ENCODE results near the gene PHF11.

The PHF11 gene

GRCh38 chr13:49452725-49453457 is 42.9 kb upstream of the PHF11 start:
- Histone ChIP-seq H3K9ac (ENCODE audit: low read depth, low read length, poor library complexity) (no peak overlapping the region), H3K23ac (ENCODE audit: low read depth, low read length, poor library complexity) (no peak overlapping the region), H2BK15ac (ENCODE audit: low read length) (no peak overlapping the region), H4K91ac (ENCODE audit: low read depth, low read length, poor library complexity) (no peak overlapping the region), H3K4ac (ENCODE audit: low read length) (no peak overlapping the region), H2AFZ (ENCODE audit: low read length) (no peak overlapping the region), H3K4me3 (ENCODE audit: low read length in 2 of 2) (no peak overlapping the region), H2BK120ac (ENCODE audit: low read depth, low read length) (no peak overlapping the region), H4K8ac (ENCODE audit: low read depth, low read length) (no peak overlapping the region), H3K18ac (ENCODE audit: low read length) (no peak overlapping the region), H3K79me1 (ENCODE audit: low read depth, low read length) (no peaks in the 10 kb centered on the region), H3K27ac (replicated peaks; ENCODE audit: low read length) (no peak overlapping the region), H2BK5ac (ENCODE audit: low read length) (no peak overlapping the region), H3K36me3 (replicated peaks in 1 of 2; ENCODE audit: control insufficient read depth in 2 of 2, insufficient read depth in 2 of 2, low read length in 2 of 2) (no peaks in the 10 kb centered on the region), H3K27me3 (ENCODE audit: control insufficient read depth in 3 of 3, insufficient read depth in 3 of 3, low read depth in 1 of 3, low read length in 3 of 3) (no peaks in the 10 kb centered on the region), H3K4me2 (ENCODE audit: insufficient read depth, low read length, poor library complexity, severe bottlenecking) (no peak overlapping the region), H2AK5ac (ENCODE audit: low read depth, low read length) (no peak overlapping the region), H3K14ac (ENCODE audit: low read length) (no peak overlapping the region), H2BK12ac (ENCODE audit: low read length) (no peak overlapping the region), H3K9me3 (replicated peaks in 1 of 2; ENCODE audit: control insufficient read depth in 2 of 2, insufficient read depth in 1 of 2, low read depth in 1 of 2, low read length in 2 of 2) (no peaks in the 10 kb centered on the region), H3K4me1 (ENCODE audit: control insufficient read depth in 2 of 2, insufficient read depth in 1 of 2, low read depth in 1 of 2, low read length in 2 of 2) (no peaks in the 10 kb centered on the region)
- DNase-seq (ENCODE audit: low spot score) = no peak
- WGBS, 2 donors (ENCODE audit: extremely low coverage in 2 of 2, insufficient read length in 2 of 2, insufficient replicate concordance in 1 of 2) = no CpG with 5 or more reads among the region's 8 CpGs

DNA sequence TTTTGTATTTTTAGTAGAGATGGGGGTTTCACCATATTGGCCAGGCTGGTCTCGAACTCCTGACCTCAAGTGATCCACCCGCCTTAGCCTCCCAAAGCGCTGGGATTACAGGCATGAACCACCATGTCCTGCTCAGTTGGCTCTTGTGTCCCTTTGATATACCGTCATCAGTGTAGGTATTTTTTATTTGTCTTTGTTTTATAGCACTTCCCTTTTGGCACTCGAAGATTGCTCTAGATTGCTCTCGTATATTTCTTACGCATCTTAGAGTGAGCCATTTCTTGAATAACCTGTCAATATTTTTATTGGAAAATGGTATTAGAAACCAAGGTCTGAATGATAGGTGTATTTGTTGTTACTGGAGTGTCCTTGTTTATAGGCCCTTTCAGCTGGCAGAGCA is 42.3 kb upstream of the PHF11 start:
- Histone ChIP-seq H3K27me3 (ENCODE audit: control insufficient read depth in 3 of 3, insufficient read depth in 3 of 3, low read depth in 1 of 3, low read length in 3 of 3) (no peaks in the 10 kb centered on the region), H2BK12ac (ENCODE audit: low read length) (no peak overlapping the region), H3K4me3 (ENCODE audit: low read length in 2 of 2) (no peak overlapping the region), H2AFZ (ENCODE audit: low read length) (no peak overlapping the region), H3K4me1 (ENCODE audit: control insufficient read depth in 2 of 2, insufficient read depth in 1 of 2, low read depth in 1 of 2, low read length in 2 of 2) (no peaks in the 10 kb centered on the region), H4K8ac (ENCODE audit: low read depth, low read length) (no peak overlapping the region), H3K18ac (ENCODE audit: low read length) (no peak overlapping the region), H3K14ac (ENCODE audit: low read length) (no peak overlapping the region), H3K9ac (ENCODE audit: low read depth, low read length, poor library complexity) (no peak overlapping the region), H3K9me3 (replicated peaks in 1 of 2; ENCODE audit: control insufficient read depth in 2 of 2, insufficient read depth in 1 of 2, low read depth in 1 of 2, low read length in 2 of 2) (no peaks in the 10 kb centered on the region), H3K27ac (replicated peaks; ENCODE audit: low read length) (no peak overlapping the region), H3K36me3 (replicated peaks in 1 of 2; ENCODE audit: control insufficient read depth in 2 of 2, insufficient read depth in 2 of 2, low read length in 2 of 2) (no peaks in the 10 kb centered on the region), H2AK5ac (ENCODE audit: low read depth, low read length) (no peak overlapping the region), H3K4ac (ENCODE audit: low read length) (no peak overlapping the region), H3K23ac (ENCODE audit: low read depth, low read length, poor library complexity) (no peak overlapping the region), H2BK5ac (ENCODE audit: low read length) (no peak overlapping the region), H3K4me2 (ENCODE audit: insufficient read depth, low read length, poor library complexity, severe bottlenecking) (no peak overlapping the region), H4K91ac (ENCODE audit: low read depth, low read length, poor library complexity) (no peak overlapping the region), H3K79me1 (ENCODE audit: low read depth, low read length) (no peaks in the 10 kb centered on the region), H2BK15ac (ENCODE audit: low read length) (no peak overlapping the region), H2BK120ac (ENCODE audit: low read depth, low read length) (no peak overlapping the region)
- DNase-seq (ENCODE audit: low spot score) = no peak
- no CpG with 5 or more reads among the region's 7 CpGs for WGBS, 2 donors (ENCODE audit: extremely low coverage in 2 of 2, insufficient read length in 2 of 2, insufficient replicate concordance in 1 of 2)

DNA sequence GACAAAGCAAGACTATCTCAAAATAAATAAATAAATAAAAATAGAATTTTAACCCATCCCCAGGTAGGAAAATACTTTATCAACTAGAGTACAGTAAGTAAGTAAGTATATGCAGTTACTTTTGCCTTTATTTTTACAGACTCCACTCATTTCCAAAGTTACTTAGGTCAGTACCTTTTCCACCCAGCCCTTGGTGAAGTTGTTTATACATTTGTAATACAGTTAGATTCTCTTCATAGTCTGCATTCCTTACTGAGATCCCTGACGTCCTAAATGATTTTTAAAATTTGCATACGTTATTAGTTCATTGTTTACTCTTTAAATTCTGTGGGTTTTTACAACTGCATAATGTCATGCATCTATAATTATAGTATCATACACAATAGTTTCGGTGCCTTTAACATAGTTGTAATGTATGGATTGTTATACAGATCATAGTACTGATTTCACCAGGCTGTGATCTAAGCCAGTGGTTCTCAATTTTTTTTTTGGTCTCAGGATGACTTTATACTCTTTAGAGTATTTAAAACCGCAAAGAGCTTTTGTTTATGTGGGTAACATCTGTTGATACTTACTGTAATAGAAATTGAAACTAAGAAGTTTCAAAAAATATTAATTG is 41.3 kb upstream of the PHF11 start:
- Histone ChIP-seq H2AK5ac (ENCODE audit: low read depth, low read length) (no peak overlapping the region), H2BK5ac (ENCODE audit: low read length) (no peak overlapping the region), H3K23ac (ENCODE audit: low read depth, low read length, poor library complexity) (no peak overlapping the region), H3K36me3 (replicated peaks in 1 of 2; ENCODE audit: control insufficient read depth in 2 of 2, insufficient read depth in 2 of 2, low read length in 2 of 2) (no peaks in the 10 kb centered on the region), H2AFZ (ENCODE audit: low read length) (no peak overlapping the region), H2BK12ac (ENCODE audit: low read length) (no peak overlapping the region), H2BK120ac (ENCODE audit: low read depth, low read length) (no peak overlapping the region), H3K79me1 (ENCODE audit: low read depth, low read length) (no peaks in the 10 kb centered on the region), H3K27me3 (ENCODE audit: control insufficient read depth in 3 of 3, insufficient read depth in 3 of 3, low read depth in 1 of 3, low read length in 3 of 3) (no peaks in the 10 kb centered on the region), H3K14ac (ENCODE audit: low read length) (no peak overlapping the region), H2BK15ac (ENCODE audit: low read length) (no peak overlapping the region), H3K18ac (ENCODE audit: low read length) (no peak overlapping the region), H3K27ac (replicated peaks; ENCODE audit: low read length) (no peak overlapping the region), H3K4ac (ENCODE audit: low read length) (no peak overlapping the region), H3K4me2 (ENCODE audit: insufficient read depth, low read length, poor library complexity, severe bottlenecking) (no peak overlapping the region), H3K4me1 (ENCODE audit: control insufficient read depth in 2 of 2, insufficient read depth in 1 of 2, low read depth in 1 of 2, low read length in 2 of 2) (no peaks in the 10 kb centered on the region), H3K9ac (ENCODE audit: low read depth, low read length, poor library complexity) (no peak overlapping the region), H3K9me3 (replicated peaks in 1 of 2; ENCODE audit: control insufficient read depth in 2 of 2, insufficient read depth in 1 of 2, low read depth in 1 of 2, low read length in 2 of 2) (no peaks in the 10 kb centered on the region), H4K8ac (ENCODE audit: low read depth, low read length) (no peak overlapping the region), H4K91ac (ENCODE audit: low read depth, low read length, poor library complexity) (no peak overlapping the region), H3K4me3 (ENCODE audit: low read length in 2 of 2) (no peak overlapping the region)
- no CpG with 5 or more reads among the region's 4 CpGs for WGBS, 2 donors (ENCODE audit: extremely low coverage in 2 of 2, insufficient read length in 2 of 2, insufficient replicate concordance in 1 of 2)
- no peak for DNase-seq (ENCODE audit: low spot score)

GRCh38 chr13:49455007-49455398 is 40.8 kb upstream of the PHF11 start:
- Histone ChIP-seq H3K27me3 (ENCODE audit: control insufficient read depth in 3 of 3, insufficient read depth in 3 of 3, low read depth in 1 of 3, low read length in 3 of 3) (no peaks in the 10 kb centered on the region), H2AK5ac (ENCODE audit: low read depth, low read length) (no peak overlapping the region), H4K8ac (ENCODE audit: low read depth, low read length) (no peak overlapping the region), H3K36me3 (replicated peaks in 1 of 2; ENCODE audit: control insufficient read depth in 2 of 2, insufficient read depth in 2 of 2, low read length in 2 of 2) (no peaks in the 10 kb centered on the region), H3K79me1 (ENCODE audit: low read depth, low read length) (no peaks in the 10 kb centered on the region), H3K9ac (ENCODE audit: low read depth, low read length, poor library complexity) (no peak overlapping the region), H2BK15ac (ENCODE audit: low read length) (no peak overlapping the region), H3K4ac (ENCODE audit: low read length) (no peak overlapping the region), H2BK12ac (ENCODE audit: low read length) (no peak overlapping the region), H3K18ac (ENCODE audit: low read length) (no peak overlapping the region), H3K4me2 (ENCODE audit: insufficient read depth, low read length, poor library complexity, severe bottlenecking) (no peak overlapping the region), H3K4me1 (ENCODE audit: control insufficient read depth in 2 of 2, insufficient read depth in 1 of 2, low read depth in 1 of 2, low read length in 2 of 2) (no peaks in the 10 kb centered on the region), H3K23ac (ENCODE audit: low read depth, low read length, poor library complexity) (no peak overlapping the region), H3K27ac (replicated peaks; ENCODE audit: low read length) (no peak overlapping the region), H2BK5ac (ENCODE audit: low read length) (no peak overlapping the region), H3K14ac (ENCODE audit: low read length) (no peak overlapping the region), H2AFZ (ENCODE audit: low read length) (no peak overlapping the region), H3K4me3 (ENCODE audit: low read length in 2 of 2) (no peak overlapping the region), H2BK120ac (ENCODE audit: low read depth, low read length) (no peak overlapping the region), H3K9me3 (replicated peaks in 1 of 2; ENCODE audit: control insufficient read depth in 2 of 2, insufficient read depth in 1 of 2, low read depth in 1 of 2, low read length in 2 of 2) (no peaks in the 10 kb centered on the region), H4K91ac (ENCODE audit: low read depth, low read length, poor library complexity) (no peak overlapping the region)
- DNase-seq (ENCODE audit: low spot score) = no peak
